ENCODE data around the gene WDR47. TPM values are rescaled to one million over a fixed set of nuclear protein-coding genes. Genes with fewer than 3 reads are reported as not detected.

WDR47 gene
- total RNA-seq, 1 experiment from 2014 or later, result 6.8 TPM

DNA sequence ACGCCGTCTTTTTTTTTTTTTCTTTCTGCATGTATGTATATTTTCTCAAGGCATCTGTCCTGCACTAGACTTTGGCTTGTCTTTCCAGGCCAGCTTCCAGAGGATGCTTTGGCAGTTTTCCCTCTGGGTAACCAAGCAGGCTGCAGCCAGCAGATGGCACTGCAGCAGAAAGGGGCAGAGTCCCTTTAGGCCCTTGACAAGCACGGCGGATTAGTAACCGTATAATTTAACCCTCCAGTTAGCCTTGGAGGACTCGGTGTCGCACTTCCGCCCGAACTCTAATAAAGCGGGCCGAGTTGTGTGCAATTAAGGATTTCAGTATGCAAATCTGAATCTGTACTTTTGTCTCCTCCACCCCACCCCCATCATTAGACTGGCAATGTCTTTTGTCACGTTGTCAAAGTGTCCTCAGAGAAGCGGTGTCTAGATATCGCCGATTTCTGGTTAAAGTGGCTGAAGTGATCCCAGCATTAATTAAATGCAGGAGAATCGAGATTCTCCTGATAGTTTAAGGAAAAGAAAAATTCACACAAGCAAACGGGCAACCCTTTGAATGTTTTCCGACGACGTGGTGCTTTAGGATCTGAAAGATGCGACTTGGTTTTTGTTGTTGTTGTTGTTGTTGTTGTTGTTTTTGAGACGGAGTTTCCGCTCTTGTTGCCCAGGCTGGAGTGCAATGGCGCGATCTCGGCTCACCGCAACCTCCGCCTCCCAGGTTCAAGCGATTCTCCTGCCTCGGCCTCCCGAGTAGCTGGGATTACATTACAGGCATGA lies 47.5 kb upstream of the WDR47 start:
- intact Hi-C loops (cut with micrococcal nuclease; ENCODE audit: unreplicated experiment), result no loop called here
- no peak for TF ChIP-seq CTCF (IDR thresholded peaks at IDR 0.05; ENCODE audit: unreplicated experiment)
- no peak overlapping the region for H3K27ac Mint-ChIP-seq (ENCODE audit: unreplicated experiment)
- CTCF ChIA-PET, result interaction anchor here (0.7 to 1.0 kb wide), 4 partner anchors 11 to 126 kb away, joined by 3 to 4 read pairs (median 4); no protein-coding TSS in a partner anchor
- peak; percentile 51 for DNase-seq
- H3K4me3 Mint-ChIP-seq (ENCODE audit: low read depth, unreplicated experiment), result peak overlapping the region; percentile 91
- H3K4me1 Mint-ChIP-seq (ENCODE audit: low read depth, unreplicated experiment), result no peaks in the 10 kb centered on the region
- peaks cover 34% of the 10 kb centered on the region for H3K36me3 Mint-ChIP-seq (ENCODE audit: insufficient read depth, unreplicated experiment)
- no peaks in the 10 kb centered on the region for H3K9me3 Mint-ChIP-seq (ENCODE audit: low read depth, unreplicated experiment)
- BruUV-seq (replicated peaks), result no TSS peak
- H3K27me3 Mint-ChIP-seq (ENCODE audit: unreplicated experiment), result no peaks in the 10 kb centered on the region

DNA sequence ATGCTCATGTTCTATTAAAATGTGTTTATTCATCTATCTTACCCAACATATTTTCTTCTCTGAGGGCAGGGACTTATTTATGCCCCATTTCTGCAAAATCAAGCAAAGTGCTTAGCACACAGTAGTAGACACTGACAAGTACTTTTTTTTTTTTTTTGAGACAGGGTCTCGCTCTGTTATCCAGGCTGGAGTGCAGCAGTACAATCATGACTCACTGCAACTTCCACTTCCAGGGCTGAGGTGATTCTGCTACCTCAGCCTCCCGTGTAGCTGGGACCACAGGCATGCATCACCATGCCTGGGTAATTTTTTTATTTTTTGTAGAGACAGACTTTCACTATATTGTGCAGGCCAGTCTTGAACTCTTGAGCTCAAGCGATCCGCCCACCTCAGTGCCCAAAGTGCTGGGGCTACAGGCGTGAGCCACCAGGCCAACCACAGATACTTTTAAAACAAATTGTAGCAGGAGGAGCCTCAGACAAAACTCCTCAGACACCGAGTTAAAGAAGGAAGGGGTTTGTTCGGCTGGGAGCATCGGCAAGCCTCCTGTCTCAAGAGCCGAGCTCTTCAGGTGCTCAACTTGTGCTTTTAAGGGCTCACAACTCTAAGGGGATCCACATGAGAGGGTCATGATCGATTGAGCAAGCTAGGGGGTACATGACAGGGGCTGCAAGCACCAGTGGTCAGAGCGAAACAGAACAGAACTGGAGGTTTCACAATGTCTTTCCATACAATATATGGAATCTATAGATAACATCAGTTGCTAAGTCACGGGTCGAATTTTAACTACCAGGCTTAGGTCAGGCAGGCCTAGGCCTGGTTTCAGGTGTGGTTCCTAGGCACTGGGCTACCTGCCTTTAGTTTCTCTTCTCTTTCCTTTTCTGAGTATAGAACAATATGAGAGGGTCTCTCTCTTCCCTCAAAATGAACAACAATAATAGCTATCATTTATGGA lies 42.9 kb upstream of the WDR47 start:
- Mint-ChIP-seq H3K27ac (ENCODE audit: unreplicated experiment) (no peak overlapping the region), H3K27me3 (ENCODE audit: unreplicated experiment) (no peaks in the 10 kb centered on the region), H3K4me3 (ENCODE audit: low read depth, unreplicated experiment) (no peak overlapping the region), H3K36me3 (ENCODE audit: insufficient read depth, unreplicated experiment) (no peaks in the 10 kb centered on the region), H3K4me1 (ENCODE audit: low read depth, unreplicated experiment) (no peaks in the 10 kb centered on the region), H3K9me3 (ENCODE audit: low read depth, unreplicated experiment) (no peaks in the 10 kb centered on the region)
- BruUV-seq (replicated peaks), result no TSS peak
- CTCF ChIA-PET, result no interaction called here
- intact Hi-C loops (cut with micrococcal nuclease; ENCODE audit: unreplicated experiment), result no loop called here
- DNase-seq, result no peak
- no peak for TF ChIP-seq CTCF (IDR thresholded peaks at IDR 0.05; ENCODE audit: unreplicated experiment)

- BruUV-seq (replicated peaks), result no TSS peak
- DNase-seq, result no peak
- intact Hi-C loops (cut with micrococcal nuclease; ENCODE audit: unreplicated experiment), result no loop called here
Observed at GRCh38 chr1:109083923-109084322, 42.0 kb upstream of the WDR47 start.

More at GRCh38 chr1:109083923-109084322, 42.0 kb upstream of the WDR47 start:
- Mint-ChIP-seq H3K4me3 (ENCODE audit: low read depth, unreplicated experiment) (no peak overlapping the region), H3K36me3 (ENCODE audit: insufficient read depth, unreplicated experiment) (no peaks in the 10 kb centered on the region), H3K27me3 (ENCODE audit: unreplicated experiment) (no peaks in the 10 kb centered on the region), H3K9me3 (ENCODE audit: low read depth, unreplicated experiment) (no peaks in the 10 kb centered on the region), H3K4me1 (ENCODE audit: low read depth, unreplicated experiment) (no peaks in the 10 kb centered on the region), H3K27ac (ENCODE audit: unreplicated experiment) (no peak overlapping the region)
- TF ChIP-seq CTCF (IDR thresholded peaks at IDR 0.05; ENCODE audit: unreplicated experiment), result no peak
- CTCF ChIA-PET, result no interaction called here
